ENCODE measurements around the gene CAPN5.
A peak's percentile ranks its signal among the peaks of the same experiment; 100 is the strongest.

CAPN5 gene

GRCh38 chr11:77066229-77067042, at the start of gene CAPN5:
Gene CAPN5, plus strand, starts transcription at chr11:77066971. Its CDS starts 17,916 bp downstream, at chr11:77084887.
- peak; percentile 82 for DNase-seq

GRCh38 chr11:77018396-77018924, 48.3 kb upstream of the CAPN5 start:
- peak; percentile 27 for DNase-seq

- DNase-seq: no peak
Measured at GRCh38 chr11:77019976-77020595, 46.7 kb upstream of the CAPN5 start.

GRCh38 chr11:77020734-77021133, 46.0 kb upstream of the CAPN5 start:
- no peak for DNase-seq

- DNase-seq: no peak
Measured at GRCh38 chr11:77024745-77025144, 42.0 kb upstream of the CAPN5 start.

- no peak for DNase-seq
Measured at GRCh38 chr11:77026221-77026620, 40.5 kb upstream of the CAPN5 start.

GRCh38 chr11:77026743-77027142, 40.0 kb upstream of the CAPN5 start:
- no peak for DNase-seq

GRCh38 chr11:77027275-77027674, 39.5 kb upstream of the CAPN5 start:
- no peak for DNase-seq

- no peak for DNase-seq
Measured at GRCh38 chr11:77029829-77030228, 36.9 kb upstream of the CAPN5 start.

GRCh38 chr11:77030834-77031414, 35.8 kb upstream of the CAPN5 start:
- DNase-seq: no peak

GRCh38 chr11:77031599-77031998, 35.2 kb upstream of the CAPN5 start:
- no peak for DNase-seq

GRCh38 chr11:77035039-77035438, 31.7 kb upstream of the CAPN5 start:
- DNase-seq: no peak

- DNase-seq: no peak
Measured at GRCh38 chr11:77035580-77035979, 31.2 kb upstream of the CAPN5 start.

- no peak for DNase-seq
Measured at GRCh38 chr11:77036398-77036797, 30.4 kb upstream of the CAPN5 start.

- DNase-seq: no peak
Measured at GRCh38 chr11:77037057-77037456, 29.7 kb upstream of the CAPN5 start.

- DNase-seq: no peak
Measured at GRCh38 chr11:77038029-77038824, 28.5 kb upstream of the CAPN5 start.

- no peak for DNase-seq
Measured at GRCh38 chr11:77038825-77039326, 27.9 kb upstream of the CAPN5 start.

GRCh38 chr11:77039491-77040400, 27.0 kb upstream of the CAPN5 start:
- DNase-seq: peak; percentile 17

- DNase-seq: no peak
Measured at GRCh38 chr11:77040401-77040777, 26.4 kb upstream of the CAPN5 start.

- no peak for DNase-seq
Measured at GRCh38 chr11:77040889-77041288, 25.9 kb upstream of the CAPN5 start.

- DNase-seq: no peak
Measured at GRCh38 chr11:77042111-77042726, 24.6 kb upstream of the CAPN5 start.
